Hepatocyte (in vitro differentiated cells): ENCODE measurements around the gene FGR. TPM values are rescaled to one million over a fixed set of nuclear protein-coding genes. Genes with fewer than 3 reads are reported as not detected.

ENCODE experiments used
- DNase-seq: peaks from one replicate; pipeline ENCODE4 v3.0.0-alpha.2; 2016; ENCODE audit warnings: low spot score
- H2AFZ ChIP-seq: fragments of 200-600 bp; sonication (generic); 2 replicates; pipeline ENCODE4 v1.6.0; 2016; ENCODE audit warnings: antibody characterized with exemption, mild to moderate bottlenecking
- H3K27ac ChIP-seq: fragments of 200-600 bp; sonication (generic); 2 replicates; pipeline ENCODE4 v1.5.1; 2016; ENCODE audit warnings: mild to moderate bottlenecking
- H3K27me3 ChIP-seq: fragments of 200-600 bp; sonication (generic); 2 replicates; pipeline ENCODE4 v1.6.1; 2016
- H3K36me3 ChIP-seq: fragments of 200-600 bp; sonication (generic); replicated peaks from 2 replicates; pipeline ENCODE4 v1.5.1; 2016; ENCODE audit warnings: low read depth; ENCODE audit not compliant: insufficient read depth
- H3K4me1 ChIP-seq: fragments of 200-600 bp; sonication (generic); 2 replicates; pipeline ENCODE4 v1.5.1; 2016; ENCODE audit warnings: mild to moderate bottlenecking, moderate library complexity; ENCODE audit not compliant: insufficient read depth
- H3K4me2 ChIP-seq: fragments of 200-600 bp; sonication (generic); 2 replicates; pipeline ENCODE4 v1.6.0; 2016
- H3K4me3 ChIP-seq: fragments of 200-600 bp; sonication (generic); 2 replicates; pipeline ENCODE4 v1.5.1; 2016; ENCODE audit warnings: mild to moderate bottlenecking
- H3K79me2 ChIP-seq: fragments of 200-600 bp; sonication (generic); 2 replicates; pipeline ENCODE4 v1.6.0; 2017; ENCODE audit warnings: mild to moderate bottlenecking
- H3K9me2 ChIP-seq: fragments of 200-600 bp; sonication (generic); replicated peaks from 2 replicates; pipeline ENCODE4 v1.6.0; 2017; ENCODE audit warnings: mild to moderate bottlenecking; ENCODE audit not compliant: insufficient read depth
- H3K9me3 ChIP-seq: fragments of 200-600 bp; sonication (generic); 2 replicates; pipeline ENCODE4 v1.5.1; 2016; ENCODE audit warnings: low read depth, mild to moderate bottlenecking
- H4K20me1 ChIP-seq: fragments of 200-600 bp; sonication (generic); 2 replicates; pipeline ENCODE4 v1.6.0; 2016; ENCODE audit warnings: mild to moderate bottlenecking; ENCODE audit not compliant: insufficient read depth, poor library complexity, severe bottlenecking
- CTCF ChIP-seq: fragments of 200-600 bp; sonication (generic); IDR thresholded peaks from 2 replicates; pipeline ENCODE4 v1.5.1; 2016; ENCODE audit warnings: antibody characterized with exemption, mild to moderate bottlenecking; ENCODE audit not compliant: poor library complexity
- EZH2 ChIP-seq: fragments of 200-600 bp; sonication (generic); IDR thresholded peaks from 2 replicates; pipeline ENCODE4 v1.6.1; 2016; ENCODE audit warnings: antibody characterized with exemption, mild to moderate bottlenecking, borderline replicate concordance
- EZH2phosphoT487 ChIP-seq: fragments of 200-600 bp; sonication (generic); IDR thresholded peaks from one replicate; pipeline ENCODE4 v1.6.1; 2018; ENCODE audit warnings: antibody characterized with exemption, mild to moderate bottlenecking, low read depth, moderate library complexity; ENCODE audit not compliant: unreplicated experiment, severe bottlenecking
- WGBS: methylation state at CpG from one replicate; pipeline ENCODE4 v1.1.6; 2016; ENCODE audit warnings: low lambda C conversion rate; ENCODE audit errors: missing lambda C conversion rate; 5-methylcytosine and 5-hydroxymethylcytosine counted together
- polyA plus RNA-seq: library from polyadenylated mRNA; unstranded; fragments of >200 nt; fragmentation: Nextera tagmentation; extraction: Ambion mirVana; gene quantifications from 2 replicates; pipeline ENCODE4 v1.2.1, GENCODE V29; 2016
- total RNA-seq: library from RNA; depleted of rRNA; stranded (reverse); fragments of >200 nt; gene quantifications from 2 replicates; pipeline ENCODE4 v1.2.3, GENCODE V29; 2014

The FGR gene
- total and polyA plus RNA-seq, 2 experiments from 2014 or later, result 0.28 to 0.73 TPM

GRCh38 chr1:27609618-27610240 lies 25.3 kb downstream of the FGR start:
- Histone ChIP-seq H3K9me3 (no peaks in the 10 kb centered on the region), H3K4me1 (peaks cover 24% of the 10 kb centered on the region), H2AFZ (no peak overlapping the region), H3K27ac (no peak overlapping the region), H3K4me2 (no peak overlapping the region), H3K79me2 (no peaks in the 10 kb centered on the region), H3K27me3 (no peaks in the 10 kb centered on the region), H3K9me2 (no peaks in the 10 kb centered on the region), H3K36me3 (no peaks in the 10 kb centered on the region), H3K4me3 (no peak overlapping the region), H4K20me1 (no peaks in the 10 kb centered on the region)
- WGBS, result 73% methylated on average over 12 of the region's 12 CpGs
- no peak for DNase-seq
- TF ChIP-seq EZH2 (no peak), CTCF (no peak), EZH2phosphoT487 (no peak)

GRCh38 chr1:27609210-27609555 lies 25.8 kb downstream of the FGR start:
- no peaks in the 10 kb centered on the region for H3K9me3 ChIP-seq
- no peak for TF ChIP-seq EZH2
- no peak for TF ChIP-seq CTCF
- no peak for TF ChIP-seq EZH2phosphoT487
- H3K79me2 ChIP-seq, result no peaks in the 10 kb centered on the region
- no peak overlapping the region for H3K27ac ChIP-seq
- DNase-seq, result no peak
- H2AFZ ChIP-seq, result no peak overlapping the region
- H3K4me3 ChIP-seq, result no peak overlapping the region
- WGBS, result 72% methylated on average over 3 of the region's 3 CpGs
- peaks cover 24% of the 10 kb centered on the region for H3K4me1 ChIP-seq
- H4K20me1 ChIP-seq, result no peaks in the 10 kb centered on the region
- H3K4me2 ChIP-seq, result no peak overlapping the region
- no peaks in the 10 kb centered on the region for H3K27me3 ChIP-seq
- H3K36me3 ChIP-seq, result no peaks in the 10 kb centered on the region
- no peaks in the 10 kb centered on the region for H3K9me2 ChIP-seq

GRCh38 chr1:27607239-27607804 lies 27.7 kb downstream of the FGR start:
- Histone ChIP-seq H3K4me3 (no peak overlapping the region), H3K36me3 (no peaks in the 10 kb centered on the region), H3K27me3 (no peaks in the 10 kb centered on the region), H3K4me2 (no peak overlapping the region), H3K9me3 (no peaks in the 10 kb centered on the region), H2AFZ (no peak overlapping the region), H3K79me2 (peaks cover 14% of the 10 kb centered on the region), H3K4me1 (peaks cover 24% of the 10 kb centered on the region), H4K20me1 (peaks cover 6% of the 10 kb centered on the region), H3K27ac (peak overlapping the region; percentile 60), H3K9me2 (no peaks in the 10 kb centered on the region)
- no peak for TF ChIP-seq EZH2phosphoT487
- TF ChIP-seq EZH2, result no peak
- no peak for TF ChIP-seq CTCF
- 53% methylated on average over 11 of the region's 11 CpGs for WGBS
- DNase-seq, result peak; percentile 49
